Breast epithelium (tissue), 3 donors: Measurements from ENCODE around the gene PPM1F.

Experiments
- CTCF ChIP-seq, 3 donors: fragments of 450-650 bp; IDR thresholded peaks; one replicate each; pipeline ENCODE4 v1.5.1; 2016 to 2017; ENCODE audit warnings: antibody characterized with exemption in 3 of 3, mild to moderate bottlenecking in 3 of 3, moderate library complexity in 3 of 3
- POLR2A ChIP-seq: fragments of 450-650 bp; IDR thresholded peaks from one replicate; pipeline ENCODE4 v1.6.1; 2016; ENCODE audit warnings: antibody characterized with exemption, mild to moderate bottlenecking, moderate library complexity
- POLR2AphosphoS5 ChIP-seq, 3 donors: sonication (generic); formaldehyde crosslinking; IDR thresholded peaks; one replicate each; pipeline ENCODE4 v1.6.1; 2017; ENCODE audit warnings: antibody characterized with exemption in 3 of 3

DNA sequence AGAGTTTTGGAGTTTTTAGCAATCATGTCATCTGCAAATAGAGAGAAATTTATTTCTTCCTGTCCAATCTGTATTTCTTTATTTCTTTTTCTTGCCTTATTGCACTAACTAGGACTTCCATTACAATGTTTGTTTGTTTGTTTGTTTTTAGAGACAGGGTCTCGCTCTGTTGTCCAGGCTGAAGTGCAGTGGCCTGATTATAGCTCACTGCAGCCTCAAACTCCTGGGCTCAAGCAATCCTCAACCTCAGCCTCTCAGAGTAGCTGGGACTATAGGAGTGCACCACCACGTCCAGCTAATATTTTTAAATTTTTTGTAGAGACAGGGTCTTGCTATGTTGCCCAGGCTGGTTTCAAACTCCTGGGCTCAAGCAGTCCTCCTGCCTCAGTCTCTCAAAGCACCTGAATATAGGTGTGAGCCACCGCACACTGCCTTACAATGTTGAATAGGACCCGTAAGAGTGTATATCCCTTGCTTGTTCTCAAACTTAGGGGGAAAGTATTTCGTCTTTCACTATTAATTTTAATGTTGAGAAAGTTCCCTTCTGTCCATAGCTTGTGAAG is 55.6 kb downstream of the PPM1F start:
- no peak for TF ChIP-seq POLR2AphosphoS5 (IDR thresholded peaks at IDR 0.05)
- TF ChIP-seq CTCF (IDR thresholded peaks at IDR 0.05) = no peak
- TF ChIP-seq POLR2A = no peak
